Measurements from ENCODE around the gene ING1. TPM values are rescaled to one million over a fixed set of nuclear protein-coding genes. Genes with fewer than 3 reads are reported as not detected.

ING1 gene
- polyA plus RNA-seq, 1 donor (not counting 4 experiments of a cell fraction or from before 2014, with no cell fraction given), result 6.4 TPM

DNA sequence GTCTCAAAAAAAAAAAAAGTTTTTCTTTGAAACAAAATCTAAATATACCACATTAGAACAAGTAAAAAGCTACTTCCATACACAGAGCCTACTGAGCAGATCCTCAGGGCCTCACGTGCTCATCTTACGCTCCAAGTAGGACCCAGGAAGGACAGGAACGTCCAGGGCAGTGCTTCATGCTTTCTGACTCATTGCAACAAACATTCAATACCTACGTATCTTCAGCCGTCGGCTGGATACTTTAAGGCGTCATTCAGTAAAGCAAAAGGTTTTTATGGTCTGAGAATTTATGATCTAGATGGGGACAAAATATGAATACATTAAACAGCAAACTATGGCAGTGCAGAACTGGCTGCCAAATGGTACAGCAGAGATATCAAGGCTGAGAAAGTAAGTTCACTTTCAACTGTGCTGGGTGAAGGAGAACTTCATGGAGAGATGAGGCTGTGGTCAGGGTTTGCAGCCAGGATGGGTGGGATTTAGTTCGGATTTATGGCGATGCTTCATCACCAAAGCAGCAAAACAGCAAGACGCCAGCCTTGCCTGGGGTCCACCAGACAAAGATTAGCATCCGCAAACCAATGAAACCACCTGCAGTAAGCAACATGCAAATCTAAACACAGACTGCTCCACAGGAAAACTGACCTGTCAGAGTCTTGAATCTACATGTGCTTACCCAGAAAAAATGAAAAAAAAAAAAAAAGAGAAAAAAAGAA, 28.0 kb upstream of the ING1 start:
- H3K4me2 ChIP-seq (ENCODE audit: control insufficient read depth, extremely low read depth, insufficient read depth, low read depth, low read length), result no peak overlapping the region
- dilution Hi-C loops (cut with MboI; ENCODE audit: extremely low pct_ligation_motif_present, low sequenced_read_pairs), result no loop called here
- H3K9ac ChIP-seq (ENCODE audit: control insufficient read depth, extremely low read depth, insufficient read depth, low read length), result no peak overlapping the region
- FAIRE-seq, result no peak
- H3K4me1 ChIP-seq (ENCODE audit: control insufficient read depth, extremely low read depth, insufficient read depth, low read length), result no peaks in the 10 kb centered on the region
- H3K9me3 ChIP-seq (ENCODE audit: control insufficient read depth, low read depth, low read length), result no peaks in the 10 kb centered on the region
- H3K79me2 ChIP-seq (ENCODE audit: control insufficient read depth, insufficient read depth, low read length), result peaks cover 1% of the 10 kb centered on the region
- no peak overlapping the region for H3K4me3 ChIP-seq (ENCODE audit: control insufficient read depth in 2 of 3, extremely low read depth in 1 of 3, insufficient read depth in 2 of 3, low read depth in 1 of 3, low read length in 3 of 3)
- H3K9me1 ChIP-seq (ENCODE audit: control insufficient read depth, extremely low read depth, insufficient read depth, low read length), result no peaks in the 10 kb centered on the region
- no peak for TF ChIP-seq EZH2 (IDR thresholded peaks at IDR 0.05; ENCODE audit: low read length)
- TF ChIP-seq, protein P1, sequence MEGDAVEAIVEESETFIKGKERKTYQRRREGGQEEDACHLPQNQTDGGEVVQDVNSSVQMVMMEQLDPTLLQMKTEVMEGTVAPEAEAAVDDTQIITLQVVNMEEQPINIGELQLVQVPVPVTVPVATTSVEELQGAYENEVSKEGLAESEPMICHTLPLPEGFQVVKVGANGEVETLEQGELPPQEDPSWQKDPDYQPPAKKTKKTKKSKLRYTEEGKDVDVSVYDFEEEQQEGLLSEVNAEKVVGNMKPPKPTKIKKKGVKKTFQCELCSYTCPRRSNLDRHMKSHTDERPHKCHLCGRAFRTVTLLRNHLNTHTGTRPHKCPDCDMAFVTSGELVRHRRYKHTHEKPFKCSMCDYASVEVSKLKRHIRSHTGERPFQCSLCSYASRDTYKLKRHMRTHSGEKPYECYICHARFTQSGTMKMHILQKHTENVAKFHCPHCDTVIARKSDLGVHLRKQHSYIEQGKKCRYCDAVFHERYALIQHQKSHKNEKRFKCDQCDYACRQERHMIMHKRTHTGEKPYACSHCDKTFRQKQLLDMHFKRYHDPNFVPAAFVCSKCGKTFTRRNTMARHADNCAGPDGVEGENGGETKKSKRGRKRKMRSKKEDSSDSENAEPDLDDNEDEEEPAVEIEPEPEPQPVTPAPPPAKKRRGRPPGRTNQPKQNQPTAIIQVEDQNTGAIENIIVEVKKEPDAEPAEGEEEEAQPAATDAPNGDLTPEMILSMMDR (optimal IDR thresholded peaks at IDR 0.05 in 1 of 3, IDR thresholded peaks at IDR 0.05 in 1 of 3, conservative IDR thresholded peaks at IDR 0.05 in 1 of 3; ENCODE audit: extremely low read depth in 1 of 3, insufficient read depth in 2 of 3, low read length in 3 of 3), result no peak
- H2AFZ ChIP-seq (ENCODE audit: control insufficient read depth, low read length), result no peak overlapping the region
- no peak overlapping the region for H3K27ac ChIP-seq (ENCODE audit: control insufficient read depth, insufficient read depth, low read length)
- no peak for DNase-seq (ENCODE audit: low read depth, low spot score)
- no peaks in the 10 kb centered on the region for H3K27me3 ChIP-seq (ENCODE audit: control insufficient read depth, extremely low read depth, insufficient read depth, low read length)
- H4K20me1 ChIP-seq (ENCODE audit: control insufficient read depth, extremely low read depth, insufficient read depth, low read length), result no peaks in the 10 kb centered on the region
- H3K36me3 ChIP-seq (ENCODE audit: control insufficient read depth in 2 of 2, extremely low read depth in 1 of 2, insufficient read depth in 2 of 2, low read length in 2 of 2), result peaks cover 43% of the 10 kb centered on the region in 2 experiments

DNA sequence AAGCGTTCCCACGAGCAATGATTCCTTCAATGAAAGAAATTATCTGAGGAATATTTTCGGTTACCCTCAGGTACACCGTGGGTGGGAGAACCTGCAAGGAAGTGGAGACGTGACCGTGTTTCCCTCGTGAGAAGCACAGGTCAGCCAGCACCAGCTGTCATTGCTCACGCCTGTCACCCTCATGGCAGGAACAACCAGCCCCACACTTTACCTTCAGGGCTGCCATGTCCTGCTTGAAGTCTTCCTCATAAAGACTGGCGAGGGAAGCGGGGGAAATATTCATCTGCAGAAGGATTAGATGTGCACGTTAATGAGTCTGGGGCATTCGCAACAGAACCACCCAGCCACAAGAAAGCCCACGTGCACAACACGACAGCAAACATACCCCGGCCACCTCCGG, 25.8 kb upstream of the ING1 start:
- no peaks in the 10 kb centered on the region for H3K9me3 ChIP-seq (ENCODE audit: control insufficient read depth, low read depth, low read length)
- no peaks in the 10 kb centered on the region for H3K4me1 ChIP-seq (ENCODE audit: control insufficient read depth, extremely low read depth, insufficient read depth, low read length)
- H3K27me3 ChIP-seq (ENCODE audit: control insufficient read depth, extremely low read depth, insufficient read depth, low read length), result no peaks in the 10 kb centered on the region
- no peak overlapping the region for H3K4me2 ChIP-seq (ENCODE audit: control insufficient read depth, extremely low read depth, insufficient read depth, low read depth, low read length)
- FAIRE-seq, result no peak
- peaks cover 29 to 36% of the 10 kb centered on the region in 2 experiments for H3K36me3 ChIP-seq (ENCODE audit: control insufficient read depth in 2 of 2, extremely low read depth in 1 of 2, insufficient read depth in 2 of 2, low read length in 2 of 2)
- no peak for DNase-seq (ENCODE audit: low read depth, low spot score)
- H3K79me2 ChIP-seq (ENCODE audit: control insufficient read depth, insufficient read depth, low read length), result peaks cover 3% of the 10 kb centered on the region
- TF ChIP-seq EZH2 (IDR thresholded peaks at IDR 0.05; ENCODE audit: low read length), result no peak
- TF ChIP-seq, protein P1 (optimal IDR thresholded peaks at IDR 0.05 in 1 of 3, IDR thresholded peaks at IDR 0.05 in 1 of 3, conservative IDR thresholded peaks at IDR 0.05 in 1 of 3; ENCODE audit: extremely low read depth in 1 of 3, insufficient read depth in 2 of 3, low read length in 3 of 3), result no peak
- H4K20me1 ChIP-seq (ENCODE audit: control insufficient read depth, extremely low read depth, insufficient read depth, low read length), result no peaks in the 10 kb centered on the region
- no peak overlapping the region for H3K9ac ChIP-seq (ENCODE audit: control insufficient read depth, extremely low read depth, insufficient read depth, low read length)
- no peak overlapping the region for H3K27ac ChIP-seq (ENCODE audit: control insufficient read depth, insufficient read depth, low read length)
- dilution Hi-C loops (cut with MboI; ENCODE audit: extremely low pct_ligation_motif_present, low sequenced_read_pairs), result no loop called here
- H3K4me3 ChIP-seq (ENCODE audit: control insufficient read depth in 2 of 3, extremely low read depth in 1 of 3, insufficient read depth in 2 of 3, low read depth in 1 of 3, low read length in 3 of 3), result no peak overlapping the region
- no peak overlapping the region for H2AFZ ChIP-seq (ENCODE audit: control insufficient read depth, low read length)
- H3K9me1 ChIP-seq (ENCODE audit: control insufficient read depth, extremely low read depth, insufficient read depth, low read length), result no peaks in the 10 kb centered on the region

All from keratinocyte (primary cell).